ENCODE results near the gene CPXM2.

The CPXM2 gene

DNA sequence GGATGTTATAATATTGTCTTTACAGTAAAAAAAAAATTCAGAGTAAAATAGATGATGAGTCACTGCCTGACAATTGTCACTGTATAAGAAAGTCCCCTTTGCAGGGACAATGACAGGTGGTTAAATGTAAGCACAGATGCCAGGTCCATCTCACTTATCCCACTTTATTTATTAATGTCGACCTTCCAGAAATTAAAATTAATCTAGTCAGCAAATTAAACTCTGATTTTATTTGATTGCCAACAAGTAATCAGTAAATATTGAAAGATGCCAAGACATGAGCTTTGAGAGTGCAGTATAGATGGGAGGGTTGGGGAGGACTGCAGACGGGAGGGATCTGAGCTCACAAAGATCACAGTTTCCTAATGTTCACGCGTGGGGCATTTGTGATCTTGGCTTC, 50.9 kb downstream of the CPXM2 start:
- Mint-ChIP-seq H3K36me3 (peaks cover 0 to 2% of the 10 kb centered on the region in 2 donors), H3K9me3 (peaks cover 11% of the 10 kb centered on the region in 2 donors), H3K27me3 (peaks cover 36 to 42% of the 10 kb centered on the region in 2 donors), H3K4me3 (no peak overlapping the region), H3K4me1 (no peaks in the 10 kb centered on the region), H3K27ac (no peak overlapping the region)
- ATAC-seq (replicated peaks): no peak
- no peak for DNase-seq

DNA sequence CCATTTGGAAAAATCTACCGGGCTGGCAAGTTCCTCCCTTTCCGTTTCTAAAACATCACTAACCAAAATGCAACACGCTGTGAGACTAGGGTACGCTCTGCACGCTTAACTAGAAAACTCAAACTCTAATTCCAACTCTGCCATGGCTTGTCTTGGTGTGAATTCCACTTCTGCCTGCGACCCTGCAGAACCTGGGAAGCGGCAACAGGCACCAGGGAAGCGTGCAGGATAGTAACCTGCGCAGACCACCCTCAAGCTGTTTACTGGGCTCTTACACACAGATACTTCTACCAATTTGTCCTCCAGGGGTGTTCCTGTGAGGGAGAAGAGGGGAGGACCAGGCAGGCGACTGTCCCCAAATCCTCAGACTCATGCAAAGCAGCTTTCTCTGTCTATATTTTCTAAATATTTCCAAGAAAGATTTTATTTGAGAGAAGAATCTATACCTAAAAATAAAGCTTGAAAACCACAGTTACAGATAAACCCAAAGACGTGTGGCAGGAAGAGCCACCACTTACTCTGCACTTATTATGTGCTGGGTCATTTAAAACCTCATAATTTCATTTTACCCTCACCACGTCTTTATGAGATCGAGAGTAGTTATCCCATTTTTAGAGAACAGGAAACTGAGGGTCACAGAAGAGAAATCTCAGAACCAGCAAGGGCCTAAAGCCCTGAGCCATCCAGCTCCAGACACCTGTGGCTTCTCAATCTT, 52.9 kb downstream of the CPXM2 start:
- ATAC-seq (replicated peaks) (no peak), DNase-seq (no peak)
- Mint-ChIP-seq H3K4me3 (no peak overlapping the region), H3K4me1 (no peaks in the 10 kb centered on the region), H3K27me3 (peaks cover 29 to 44% of the 10 kb centered on the region in 2 donors), H3K36me3 (no peaks in the 10 kb centered on the region), H3K27ac (no peak overlapping the region), H3K9me3 (peaks cover 0 to 2% of the 10 kb centered on the region in 2 donors)

DNA sequence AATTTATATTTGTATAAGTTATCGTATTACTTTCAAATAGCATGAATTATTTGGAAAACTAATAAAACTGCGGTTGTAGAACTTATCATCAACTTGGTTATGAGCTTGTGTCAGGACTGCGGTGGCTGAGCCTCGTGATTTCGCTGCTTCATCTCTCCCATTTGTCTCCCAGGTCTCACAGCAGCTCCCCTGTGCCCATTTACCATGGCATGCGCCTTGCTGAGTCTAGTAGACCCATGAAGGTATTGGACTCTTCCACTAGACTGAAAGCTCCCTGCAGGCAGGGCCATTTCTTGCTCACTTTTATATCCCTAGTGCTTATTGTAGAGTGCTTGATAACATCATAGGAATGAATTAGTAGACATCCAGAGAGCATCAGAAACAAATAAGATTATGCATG, 53.9 kb downstream of the CPXM2 start:
- H3K27me3 Mint-ChIP-seq: peaks cover 29 to 44% of the 10 kb centered on the region in 2 donors
- H3K27ac Mint-ChIP-seq: no peak overlapping the region
- H3K4me3 Mint-ChIP-seq: no peak overlapping the region
- no peaks in the 10 kb centered on the region for H3K36me3 Mint-ChIP-seq
- no peaks in the 10 kb centered on the region for H3K4me1 Mint-ChIP-seq
- no peak for ATAC-seq (replicated peaks)
- H3K9me3 Mint-ChIP-seq: peaks cover 0 to 2% of the 10 kb centered on the region in 2 donors
- DNase-seq: no peak

DNA sequence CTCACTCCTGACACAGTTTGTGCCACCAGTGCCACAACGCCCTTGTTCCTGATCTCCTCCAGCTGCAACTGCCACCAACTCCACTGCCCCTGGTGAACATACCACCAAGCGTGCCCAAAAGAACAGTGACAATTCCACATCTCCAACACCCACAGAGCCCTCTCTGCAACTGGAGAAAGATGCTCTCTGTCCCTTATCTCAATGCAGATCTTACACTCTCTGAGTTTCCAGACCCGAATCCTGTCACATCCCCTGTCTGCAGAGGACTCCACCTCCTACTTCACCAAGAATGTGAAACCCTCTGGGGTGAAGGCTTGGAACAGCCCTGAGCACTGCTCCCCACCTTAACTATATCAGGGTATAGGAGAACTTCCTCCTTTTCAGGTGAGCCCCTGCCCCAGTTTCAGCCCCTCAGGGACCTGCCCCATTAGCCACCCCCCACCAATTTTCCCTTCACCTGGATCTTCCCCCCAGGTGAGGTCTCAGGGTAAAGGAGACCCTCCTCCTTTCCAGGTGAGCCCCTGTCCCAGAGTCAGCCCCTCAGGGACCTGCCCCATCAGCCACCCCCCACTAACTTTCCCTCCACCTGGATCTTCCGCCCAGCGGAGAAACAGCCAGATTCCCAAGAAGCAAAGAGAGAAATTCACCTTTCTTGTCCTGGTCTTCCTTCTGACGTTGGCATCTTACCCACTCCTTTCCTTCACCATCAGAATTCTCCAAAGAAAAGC, 55.0 kb downstream of the CPXM2 start:
- H3K9me3 Mint-ChIP-seq: peaks cover 0 to 2% of the 10 kb centered on the region in 2 donors
- no peak overlapping the region for H3K27ac Mint-ChIP-seq
- ATAC-seq (replicated peaks) (no peak), DNase-seq (no peak)
- H3K27me3 Mint-ChIP-seq: peaks cover 24 to 39% of the 10 kb centered on the region in 2 donors
- no peaks in the 10 kb centered on the region for H3K36me3 Mint-ChIP-seq
- no peak overlapping the region for H3K4me3 Mint-ChIP-seq
- no peaks in the 10 kb centered on the region for H3K4me1 Mint-ChIP-seq

DNA sequence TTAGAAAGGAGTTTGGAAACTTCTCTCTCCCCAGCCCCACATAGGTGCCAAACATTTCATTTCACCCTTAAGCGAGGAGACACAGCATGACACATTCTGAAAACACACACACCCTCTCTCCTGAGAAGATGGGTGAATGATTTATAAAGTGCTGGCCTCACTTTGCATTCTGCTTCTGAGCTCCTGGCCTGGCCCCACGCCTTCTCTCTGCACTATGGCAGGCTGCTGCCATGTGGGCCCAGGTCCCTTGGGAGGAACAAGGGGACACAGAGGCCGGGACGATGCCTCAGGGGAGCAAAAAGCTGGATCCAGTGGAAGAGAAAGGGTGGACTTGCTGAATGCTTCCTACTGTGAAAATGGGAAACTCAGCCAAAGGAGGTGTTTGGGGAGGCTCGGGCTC, 56.0 kb downstream of the CPXM2 start:
- DNase-seq (no peak), ATAC-seq (replicated peaks) (no peak)
- Mint-ChIP-seq H3K27me3 (peaks cover 26 to 41% of the 10 kb centered on the region in 2 donors), H3K9me3 (peaks cover 0 to 2% of the 10 kb centered on the region in 2 donors), H3K4me3 (no peak overlapping the region), H3K36me3 (no peaks in the 10 kb centered on the region), H3K27ac (no peak overlapping the region), H3K4me1 (no peaks in the 10 kb centered on the region)

DNA sequence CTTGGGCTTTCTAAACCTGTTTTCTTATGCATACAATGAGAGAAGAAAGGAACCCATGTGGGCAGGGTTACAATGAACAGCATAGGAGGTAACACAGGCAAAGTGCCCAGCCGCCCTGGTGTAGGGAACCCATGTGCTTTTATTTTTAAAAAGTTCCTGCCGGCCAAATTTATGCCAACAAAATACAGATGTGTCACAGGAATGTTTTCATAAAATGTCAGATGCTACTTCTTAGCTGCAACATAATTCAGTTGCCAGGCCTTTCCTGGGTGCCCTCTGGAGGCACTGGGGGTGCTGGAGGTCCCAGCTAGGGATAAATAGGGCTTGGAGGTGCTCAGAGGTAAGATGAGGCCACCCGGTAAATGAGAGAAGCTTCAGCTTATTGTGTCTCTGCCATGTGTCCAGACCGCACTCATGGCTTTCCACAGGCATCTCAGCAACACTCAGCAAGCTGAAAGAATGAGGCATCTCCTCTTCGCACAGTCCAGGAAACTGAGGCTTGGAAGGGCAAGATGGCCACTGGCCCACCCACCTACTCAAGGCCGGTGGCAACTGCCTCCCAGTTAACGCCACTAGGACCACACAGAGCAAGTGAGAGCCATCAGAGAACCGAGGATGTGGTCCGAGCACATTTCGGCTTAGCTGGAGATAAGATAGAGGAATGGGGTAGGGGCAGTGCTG, 58.3 kb downstream of the CPXM2 start:
- Mint-ChIP-seq H3K27ac (no peak overlapping the region), H3K36me3 (no peaks in the 10 kb centered on the region), H3K27me3 (peaks cover 37 to 52% of the 10 kb centered on the region in 2 donors), H3K4me3 (no peak overlapping the region), H3K9me3 (peaks cover 0 to 5% of the 10 kb centered on the region in 2 donors), H3K4me1 (no peaks in the 10 kb centered on the region)
- ATAC-seq (replicated peaks): no peak
- no peak for DNase-seq

DNA sequence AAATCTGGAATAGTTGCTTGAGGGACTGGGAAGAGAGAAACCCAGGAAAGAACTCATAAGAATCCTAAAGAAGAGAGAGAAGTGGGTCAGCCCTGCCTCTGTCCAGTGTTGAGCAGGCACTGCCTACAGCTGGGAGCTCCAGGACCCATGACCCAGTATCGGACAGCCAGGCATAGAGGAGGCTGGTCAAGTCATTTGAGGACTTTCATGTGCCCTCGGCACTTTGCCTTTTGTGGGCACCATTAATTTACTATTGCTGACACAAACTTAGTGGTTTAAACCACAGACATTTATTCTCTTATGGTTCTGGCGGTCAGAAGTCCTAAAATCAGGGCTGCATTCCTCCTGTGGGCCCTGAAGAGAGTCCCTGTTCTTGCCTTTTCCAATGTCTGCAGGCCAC, 60.3 kb downstream of the CPXM2 start:
- Mint-ChIP-seq H3K9me3 (peaks cover 4 to 6% of the 10 kb centered on the region in 2 donors), H3K27ac (no peak overlapping the region), H3K4me3 (no peak overlapping the region), H3K27me3 (peaks cover 28 to 44% of the 10 kb centered on the region in 2 donors), H3K36me3 (peaks cover 0 to 2% of the 10 kb centered on the region in 2 donors), H3K4me1 (no peaks in the 10 kb centered on the region)
- DNase-seq: no peak
- no peak for ATAC-seq (replicated peaks)

DNA sequence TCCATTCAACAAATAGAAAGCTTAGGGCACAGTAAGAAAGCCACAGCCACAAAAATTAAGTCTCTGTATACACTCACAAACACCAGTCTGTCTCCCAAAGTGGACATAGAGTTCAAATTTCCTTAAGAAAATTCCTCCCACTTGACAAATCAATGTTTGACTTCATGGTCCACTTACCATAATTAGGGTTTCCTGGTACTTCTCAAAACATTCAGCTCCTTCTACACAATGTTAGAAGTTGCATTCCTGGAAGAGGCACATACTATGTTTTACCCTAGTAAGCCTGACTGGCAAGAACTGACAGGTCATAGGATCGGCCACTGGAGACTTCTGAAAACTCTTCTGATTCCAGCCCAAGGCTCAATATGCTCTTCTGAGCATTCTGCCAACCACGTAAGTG, 70.5 kb downstream of the CPXM2 start:
- no peak overlapping the region for H3K27ac Mint-ChIP-seq
- peaks cover 21 to 36% of the 10 kb centered on the region in 2 donors for H3K27me3 Mint-ChIP-seq
- peaks cover 2 to 8% of the 10 kb centered on the region in 2 donors for H3K9me3 Mint-ChIP-seq
- no peaks in the 10 kb centered on the region for H3K4me1 Mint-ChIP-seq
- DNase-seq (no peak), ATAC-seq (replicated peaks) (no peak)
- no peaks in the 10 kb centered on the region for H3K36me3 Mint-ChIP-seq
- H3K4me3 Mint-ChIP-seq: no peak overlapping the region

DNA sequence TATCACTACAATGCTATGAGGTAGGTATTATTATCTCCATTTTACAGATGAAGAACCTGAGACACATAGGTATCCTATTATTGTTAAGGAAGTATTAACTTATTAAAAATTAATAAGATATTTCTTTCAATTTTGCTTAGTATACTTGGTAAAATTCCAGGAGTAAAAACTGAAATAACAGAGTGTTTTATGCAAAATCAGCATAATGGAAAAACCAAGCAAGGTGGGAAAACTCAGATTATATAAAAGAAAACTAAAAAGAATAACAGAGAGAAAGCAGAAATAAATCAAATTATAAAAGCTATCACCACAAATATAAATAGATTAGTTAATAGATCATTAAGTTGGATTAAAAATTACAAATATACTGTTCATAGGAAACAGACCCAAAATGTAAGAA, 82.0 kb downstream of the CPXM2 start:
- H3K4me1 Mint-ChIP-seq: no peaks in the 10 kb centered on the region
- no peak overlapping the region for H3K27ac Mint-ChIP-seq
- peaks cover 0 to 1% of the 10 kb centered on the region in 2 donors for H3K9me3 Mint-ChIP-seq
- no peak overlapping the region for H3K4me3 Mint-ChIP-seq
- no peak for ATAC-seq (replicated peaks)
- no peaks in the 10 kb centered on the region for H3K36me3 Mint-ChIP-seq
- no peak for DNase-seq
- H3K27me3 Mint-ChIP-seq: peaks cover 22 to 39% of the 10 kb centered on the region in 2 donors

DNA sequence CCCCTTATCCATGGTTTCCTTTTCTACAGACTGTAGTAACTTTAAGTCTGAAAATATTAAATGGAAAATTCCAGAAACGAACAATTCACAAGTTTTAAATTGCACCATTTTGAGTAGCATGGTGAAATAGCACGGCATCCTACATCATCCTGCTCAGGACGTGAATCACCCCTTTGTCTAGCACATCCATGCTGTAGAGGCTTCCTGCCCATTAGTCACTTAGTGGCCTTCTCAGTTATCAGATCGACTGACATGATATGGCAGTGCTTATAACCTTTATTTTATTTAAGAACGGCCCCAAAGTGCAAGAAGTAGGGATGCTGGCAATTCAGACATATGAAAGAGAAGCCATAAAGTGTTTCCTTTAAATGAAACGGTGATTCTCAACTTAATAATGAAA, 82.7 kb downstream of the CPXM2 start:
- DNase-seq (no peak), ATAC-seq (replicated peaks) (no peak)
- Mint-ChIP-seq H3K9me3 (peaks cover 0 to under 1% of the 10 kb centered on the region in 2 donors), H3K4me3 (no peak overlapping the region), H3K36me3 (no peaks in the 10 kb centered on the region), H3K27ac (no peak overlapping the region), H3K27me3 (peaks cover 22 to 44% of the 10 kb centered on the region in 2 donors), H3K4me1 (no peaks in the 10 kb centered on the region)

DNA sequence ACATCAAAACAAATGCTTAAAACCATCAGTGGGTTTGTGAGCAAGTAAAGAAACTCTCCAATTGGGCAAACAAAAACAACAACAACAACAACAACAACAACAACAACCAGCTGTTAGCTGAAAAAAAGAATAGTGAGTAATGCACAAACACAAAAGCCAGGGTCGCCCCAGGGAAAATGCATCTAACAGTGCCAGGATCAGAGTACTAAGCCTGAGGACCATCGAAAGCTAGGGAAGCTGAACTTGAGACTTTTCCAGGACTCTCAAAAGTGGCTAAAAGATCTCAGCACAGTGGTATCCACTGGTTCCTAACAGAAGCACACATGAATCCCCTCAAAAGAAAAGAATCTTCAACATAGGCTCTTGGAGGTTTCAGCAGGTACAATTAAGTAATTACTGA, 83.3 kb downstream of the CPXM2 start:
- Mint-ChIP-seq H3K27me3 (peaks cover 22 to 44% of the 10 kb centered on the region in 2 donors), H3K36me3 (no peaks in the 10 kb centered on the region), H3K9me3 (no peaks in the 10 kb centered on the region), H3K27ac (no peak overlapping the region), H3K4me3 (no peak overlapping the region), H3K4me1 (no peaks in the 10 kb centered on the region)
- DNase-seq (no peak), ATAC-seq (replicated peaks) (no peak)

DNA sequence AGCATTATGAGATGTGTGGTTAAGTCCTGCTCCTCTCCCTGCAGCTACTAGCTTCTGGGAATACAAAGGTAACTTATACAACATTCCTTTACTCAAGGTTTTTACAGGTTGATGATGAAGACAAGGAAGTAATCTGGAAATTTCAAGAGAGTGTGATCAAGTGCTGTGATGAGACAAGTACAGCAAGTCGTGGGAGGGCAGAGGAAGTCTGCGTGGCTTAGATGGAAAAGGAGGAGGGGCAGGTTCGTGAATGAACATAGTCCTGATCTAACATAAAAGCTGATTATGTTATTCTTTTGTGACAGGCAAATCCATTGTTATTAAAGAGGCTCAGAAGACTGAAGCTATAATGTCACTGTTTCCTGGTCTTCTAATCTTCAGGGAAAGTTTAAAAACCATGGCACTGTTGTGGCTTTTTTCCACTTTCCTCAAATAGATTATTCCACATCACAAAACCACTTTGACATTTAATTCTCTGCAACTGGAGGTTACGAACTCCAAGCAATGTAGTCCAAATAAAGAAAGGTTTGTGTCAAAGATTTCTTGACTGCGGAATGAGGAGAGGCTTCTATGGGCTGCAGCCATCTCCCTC, 84.1 kb downstream of the CPXM2 start:
- H3K27ac Mint-ChIP-seq: no peak overlapping the region
- H3K36me3 Mint-ChIP-seq: no peaks in the 10 kb centered on the region
- H3K9me3 Mint-ChIP-seq: no peaks in the 10 kb centered on the region
- no peak overlapping the region for H3K4me3 Mint-ChIP-seq
- ATAC-seq (replicated peaks) (no peak), DNase-seq (no peak)
- H3K27me3 Mint-ChIP-seq: peaks cover 22 to 44% of the 10 kb centered on the region in 2 donors
- no peaks in the 10 kb centered on the region for H3K4me1 Mint-ChIP-seq

DNA sequence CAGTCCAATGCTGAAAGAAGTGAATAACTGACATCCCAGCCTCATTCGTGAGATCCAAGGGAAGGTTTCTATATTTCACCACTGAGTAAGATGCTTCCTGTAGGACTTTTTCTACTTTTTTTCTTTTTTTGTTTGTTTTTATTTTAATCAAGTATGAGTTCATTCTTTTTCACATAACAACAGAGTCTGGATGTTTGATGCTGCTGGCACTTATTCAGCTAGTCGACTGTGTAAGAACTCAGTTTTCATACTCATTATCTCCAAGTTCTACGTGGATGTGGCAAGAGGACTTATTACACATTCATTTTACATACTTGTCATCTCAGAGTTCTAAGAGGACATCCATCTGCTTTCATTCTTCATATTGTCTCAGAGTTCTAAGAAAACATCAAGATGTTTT, 86.9 kb downstream of the CPXM2 start:
- DNase-seq (no peak), ATAC-seq (replicated peaks) (no peak)
- no peak overlapping the region for H3K27ac Mint-ChIP-seq
- no peaks in the 10 kb centered on the region for H3K36me3 Mint-ChIP-seq
- H3K9me3 Mint-ChIP-seq: peaks cover 0 to 4% of the 10 kb centered on the region in 2 donors
- H3K4me3 Mint-ChIP-seq: no peak overlapping the region
- peaks cover 35 to 59% of the 10 kb centered on the region in 2 donors for H3K27me3 Mint-ChIP-seq
- peaks cover 0 to 10% of the 10 kb centered on the region in 2 donors for H3K4me1 Mint-ChIP-seq

DNA sequence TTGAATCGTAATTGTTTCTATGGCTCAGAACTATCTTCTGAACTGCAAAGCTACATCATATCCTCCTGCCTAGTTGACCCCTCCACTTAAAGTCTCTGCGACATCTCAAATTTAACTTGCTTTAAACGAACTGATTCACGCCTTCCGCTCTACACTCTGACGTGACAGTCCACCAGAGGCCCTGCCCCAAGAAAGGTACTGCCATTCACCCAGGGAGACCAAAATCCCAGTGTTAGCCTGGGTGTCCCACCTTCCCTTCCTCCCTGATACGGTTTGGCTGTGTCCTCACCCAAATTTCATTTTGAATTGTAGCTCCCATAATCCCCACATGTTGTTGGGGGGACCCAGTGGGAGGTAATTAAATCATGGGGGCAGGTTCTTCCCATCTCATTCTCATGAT, 90.8 kb downstream of the CPXM2 start:
- Mint-ChIP-seq H3K36me3 (no peaks in the 10 kb centered on the region), H3K9me3 (peaks cover 0 to 4% of the 10 kb centered on the region in 2 donors), H3K27ac (no peak overlapping the region), H3K27me3 (peaks cover 22 to 35% of the 10 kb centered on the region in 2 donors), H3K4me1 (peaks cover 0 to 10% of the 10 kb centered on the region in 2 donors), H3K4me3 (no peak overlapping the region)
- ATAC-seq (replicated peaks) (no peak), DNase-seq (no peak)
